Posterior vena cava (tissue), 2 donors: ENCODE results near the gene SF3B1. TPM values are rescaled to one million over a fixed set of nuclear protein-coding genes. Genes with fewer than 3 reads are reported as not detected.
A peak's percentile ranks its signal among the peaks of the same experiment; 100 is the strongest.
"Not testable (repeated sequence)": the region's sequence is repeated elsewhere in the genome, so short reads cannot be mapped to it uniquely, and the experiment has no call there.

Experiments used
- DNase-seq: peaks from one replicate; pipeline ENCODE4 v3.0.0-alpha.2; 2020; ENCODE audit warnings: low spot score
- intact Hi-C, 2 donors: fragments of 100-400 bp; cut with DNase I; formaldehyde crosslinking; loops; one replicate each; pipeline versions ENCODE4 v1.14.1 to v1.14.2; 2022 to 2023
- long read RNA-seq, 2 donors: library from polyadenylated mRNA; unstranded; transcript quantifications; one replicate each; pipeline ENCODE4 v2.0.0, GENCODE V29; 2020 to 2021
- total RNA-seq, 2 donors: library from RNA; stranded (reverse); fragmentation: NEBNext Ultra II Directional; extraction: Animal tissue kit (Norgen Biotek cat#: 25700); gene quantifications; one replicate each; pipeline ENCODE4 v1.2.1, GENCODE V29; 2021
- donor health status: DM: yes; HTN: yes; CAD: no.
- donor health status: DM: yes; HTN: yes; CAD: no.

SF3B1 gene, protein sequence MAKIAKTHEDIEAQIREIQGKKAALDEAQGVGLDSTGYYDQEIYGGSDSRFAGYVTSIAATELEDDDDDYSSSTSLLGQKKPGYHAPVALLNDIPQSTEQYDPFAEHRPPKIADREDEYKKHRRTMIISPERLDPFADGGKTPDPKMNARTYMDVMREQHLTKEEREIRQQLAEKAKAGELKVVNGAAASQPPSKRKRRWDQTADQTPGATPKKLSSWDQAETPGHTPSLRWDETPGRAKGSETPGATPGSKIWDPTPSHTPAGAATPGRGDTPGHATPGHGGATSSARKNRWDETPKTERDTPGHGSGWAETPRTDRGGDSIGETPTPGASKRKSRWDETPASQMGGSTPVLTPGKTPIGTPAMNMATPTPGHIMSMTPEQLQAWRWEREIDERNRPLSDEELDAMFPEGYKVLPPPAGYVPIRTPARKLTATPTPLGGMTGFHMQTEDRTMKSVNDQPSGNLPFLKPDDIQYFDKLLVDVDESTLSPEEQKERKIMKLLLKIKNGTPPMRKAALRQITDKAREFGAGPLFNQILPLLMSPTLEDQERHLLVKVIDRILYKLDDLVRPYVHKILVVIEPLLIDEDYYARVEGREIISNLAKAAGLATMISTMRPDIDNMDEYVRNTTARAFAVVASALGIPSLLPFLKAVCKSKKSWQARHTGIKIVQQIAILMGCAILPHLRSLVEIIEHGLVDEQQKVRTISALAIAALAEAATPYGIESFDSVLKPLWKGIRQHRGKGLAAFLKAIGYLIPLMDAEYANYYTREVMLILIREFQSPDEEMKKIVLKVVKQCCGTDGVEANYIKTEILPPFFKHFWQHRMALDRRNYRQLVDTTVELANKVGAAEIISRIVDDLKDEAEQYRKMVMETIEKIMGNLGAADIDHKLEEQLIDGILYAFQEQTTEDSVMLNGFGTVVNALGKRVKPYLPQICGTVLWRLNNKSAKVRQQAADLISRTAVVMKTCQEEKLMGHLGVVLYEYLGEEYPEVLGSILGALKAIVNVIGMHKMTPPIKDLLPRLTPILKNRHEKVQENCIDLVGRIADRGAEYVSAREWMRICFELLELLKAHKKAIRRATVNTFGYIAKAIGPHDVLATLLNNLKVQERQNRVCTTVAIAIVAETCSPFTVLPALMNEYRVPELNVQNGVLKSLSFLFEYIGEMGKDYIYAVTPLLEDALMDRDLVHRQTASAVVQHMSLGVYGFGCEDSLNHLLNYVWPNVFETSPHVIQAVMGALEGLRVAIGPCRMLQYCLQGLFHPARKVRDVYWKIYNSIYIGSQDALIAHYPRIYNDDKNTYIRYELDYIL
- 100 to 1,000 TPM; 190 to 201 TPM for total RNA-seq
- long read RNA-seq, donor 1, full-length matches to known transcripts = 14 of 39 reads
- long read RNA-seq, donor 1, partial matches to known transcripts = 23 of 39 reads
- long read RNA-seq, donor 1, other reads (novel, unspliced or antisense) = 2 of 39 reads
- long read RNA-seq, donor 2, full-length matches to known transcripts = 3 of 137 reads
- long read RNA-seq, donor 2, partial matches to known transcripts = 122 of 137 reads
- long read RNA-seq, donor 2, other reads (novel, unspliced or antisense) = 12 of 137 reads

DNA sequence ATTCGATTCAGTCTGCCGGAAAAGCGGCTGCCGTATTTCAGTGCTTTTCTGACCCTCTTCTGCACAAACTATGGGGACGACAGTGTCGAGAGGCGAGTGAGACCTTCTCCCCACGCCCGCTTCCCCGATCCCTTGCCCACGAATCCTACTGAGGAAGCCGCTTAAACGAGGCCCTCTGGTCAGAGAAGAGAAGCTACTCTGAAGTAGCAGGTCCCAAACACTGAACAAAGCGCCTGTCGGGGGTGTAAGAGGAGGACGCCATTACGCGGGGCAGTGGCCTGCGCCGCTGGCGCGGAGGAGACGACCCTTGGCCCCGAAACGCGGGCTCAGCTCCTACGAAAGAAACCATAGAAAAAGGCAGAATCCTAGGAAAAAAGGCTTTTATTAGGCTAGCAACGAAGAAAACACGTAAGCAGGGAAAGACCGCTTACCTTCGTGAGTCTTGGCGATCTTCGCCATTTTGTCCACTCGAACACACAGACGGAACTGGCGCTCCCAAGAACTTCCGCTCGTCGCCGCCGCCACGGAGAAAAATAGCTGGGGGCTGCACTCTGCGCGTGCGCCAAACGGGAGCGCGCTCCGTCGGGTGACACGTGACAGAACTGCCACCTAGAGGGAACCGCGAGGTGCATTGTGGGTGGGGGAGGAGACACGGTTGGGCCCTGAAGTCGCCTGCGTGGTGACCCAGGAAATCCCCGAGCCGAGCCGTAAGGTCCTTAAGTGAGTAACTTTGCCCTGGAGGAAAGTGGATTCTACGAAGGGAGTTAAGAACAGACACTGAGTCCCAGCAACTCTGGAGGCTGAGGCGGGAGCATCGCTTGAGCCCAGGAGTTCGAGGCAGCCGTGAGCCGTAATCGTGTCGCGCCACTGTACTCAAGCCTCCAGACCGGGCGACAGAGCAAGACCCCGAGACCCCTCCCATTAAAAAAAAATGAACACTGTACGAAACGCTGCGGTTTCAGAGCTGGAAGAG is at the start of gene SF3B1:
TSS of gene SF3B1 (minus strand) at position 488 of the 973 bp plus-strand sequence. CDS start at position 459, 29 bp downstream.
- DNase-seq = peak; percentile 100
- intact Hi-C loops = loop anchor here in 1 of 2 donors (2.0 kb wide), 1 partner anchor 18 kb away; the partner anchor contains the start of gene COQ10B

DNA sequence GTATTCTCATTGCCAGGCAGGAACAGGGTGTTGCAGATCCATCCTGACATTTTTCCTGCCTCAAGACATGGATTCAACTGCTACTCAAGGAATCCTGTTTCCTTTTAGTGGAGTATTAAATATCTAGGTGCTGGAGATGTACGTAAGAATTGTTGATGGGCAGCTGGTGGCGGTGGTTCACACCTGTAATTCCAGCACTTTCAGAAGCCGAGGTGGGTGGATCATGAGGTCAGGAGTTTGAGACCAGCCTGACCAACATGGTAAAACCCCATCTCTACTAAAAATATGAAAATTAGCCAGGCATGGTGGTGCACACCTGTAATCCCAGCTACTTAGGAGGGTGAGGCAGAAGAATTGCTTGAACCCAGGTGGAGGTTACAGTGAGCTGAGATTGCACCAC is 49.4 kb upstream of the SF3B1 start:
- intact Hi-C loops, DNase-seq: not testable (repeated sequence)

DNA sequence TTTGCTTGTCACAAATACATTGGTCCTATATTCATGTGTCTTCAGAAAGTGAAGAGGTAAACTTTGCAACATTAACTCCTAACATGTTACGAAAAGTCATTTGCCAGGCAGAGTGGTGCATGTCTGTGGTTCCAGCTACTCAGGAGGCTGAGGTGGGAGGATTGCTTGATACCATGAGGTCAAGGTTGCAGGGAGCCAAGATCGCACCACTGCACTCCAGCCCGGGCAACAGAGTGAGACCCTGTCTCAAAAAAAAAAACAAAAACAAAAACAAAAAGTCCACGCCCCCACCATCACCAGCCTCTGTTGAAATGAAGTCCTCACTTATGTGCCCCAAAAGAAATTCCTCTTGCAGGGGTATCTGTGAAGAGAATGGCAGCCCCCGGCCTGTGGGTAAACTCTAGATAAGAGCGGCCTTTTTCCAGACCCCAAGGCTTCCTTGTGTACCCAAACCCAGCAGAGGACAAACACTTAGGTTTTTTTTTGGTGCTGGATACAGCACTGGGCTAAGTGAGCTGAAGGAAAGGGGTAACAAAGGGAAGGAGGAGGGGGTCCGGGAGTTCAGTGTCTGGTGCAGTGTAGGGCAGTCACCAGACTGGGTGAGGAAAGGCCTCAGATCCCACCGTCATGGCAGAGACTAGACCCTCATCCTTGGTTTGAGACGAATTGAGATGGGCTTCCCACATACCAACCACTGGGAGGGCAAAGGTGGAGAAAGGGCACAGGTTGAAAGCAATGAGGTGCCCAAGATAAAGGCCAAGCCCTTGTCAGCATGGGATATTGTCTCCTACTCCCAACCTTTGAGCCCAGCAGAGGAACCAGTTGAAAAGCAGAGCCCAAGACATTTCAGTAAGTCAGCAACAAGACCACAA is 45.6 kb upstream of the SF3B1 start:
- intact Hi-C loops = no loop called here
- no peak for DNase-seq

DNA sequence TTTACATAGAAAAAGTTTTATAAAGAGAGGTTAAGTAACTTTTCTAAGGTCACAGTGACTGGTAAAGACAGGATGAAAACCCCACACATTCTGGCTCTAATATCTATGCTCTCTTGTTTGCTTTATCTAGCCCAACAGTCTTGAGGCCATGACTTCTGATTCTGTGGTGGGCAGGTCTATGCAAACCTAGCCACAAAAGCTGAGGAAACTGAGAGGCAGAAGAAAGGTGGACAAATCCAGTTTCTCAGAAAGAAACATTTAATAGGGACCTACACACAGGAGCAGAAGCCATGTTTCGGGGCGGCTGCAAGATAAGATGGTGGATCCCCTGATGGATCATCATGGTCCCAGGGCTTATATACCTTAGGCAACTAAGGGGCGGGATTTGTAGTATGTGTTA is 43.0 kb upstream of the SF3B1 start:
- intact Hi-C loops = no loop called here
- DNase-seq = no peak

DNA sequence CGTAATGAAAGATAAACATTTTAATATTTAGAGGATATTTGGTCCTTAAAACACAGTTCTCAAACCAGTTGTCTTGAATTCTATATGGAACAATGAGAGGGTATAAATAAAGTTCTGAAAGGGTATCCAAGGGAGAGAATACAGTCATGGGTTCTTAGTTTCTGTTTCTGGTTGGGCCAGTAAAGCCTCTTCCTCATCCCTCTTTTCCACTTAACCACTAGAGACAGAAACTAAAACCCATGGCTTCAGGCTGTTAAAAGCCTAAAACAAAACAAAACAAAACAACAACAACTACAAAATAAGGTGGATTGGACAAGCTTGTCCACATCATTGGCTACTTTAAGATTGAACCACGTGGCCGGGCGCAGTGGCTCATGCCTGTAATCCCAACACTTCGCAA is 37.3 kb upstream of the SF3B1 start:
- intact Hi-C loops = no loop called here

DNA sequence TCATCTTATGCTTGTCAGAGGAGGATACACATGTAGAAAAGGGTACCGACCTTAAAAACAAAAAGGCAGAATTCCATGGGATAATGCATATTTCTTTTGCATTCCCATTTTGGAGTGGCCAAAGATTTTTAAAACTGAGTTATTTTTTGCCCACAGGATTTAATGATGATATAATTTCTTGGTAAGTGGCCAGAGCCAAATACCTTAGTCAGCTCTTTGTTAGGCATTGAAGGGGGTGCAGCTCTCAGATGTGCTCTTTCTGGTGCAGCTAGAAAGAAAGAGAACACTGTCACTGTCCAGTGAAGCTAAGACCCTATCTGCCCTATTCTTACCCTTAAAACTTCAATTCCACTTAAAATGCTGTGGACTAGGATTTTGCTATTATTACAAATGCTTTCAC is 29.3 kb upstream of the SF3B1 start:
- intact Hi-C loops = no loop called here
- DNase-seq = no peak

More for the DNA sequence above, 37.3 kb upstream of the SF3B1 start:
- no peak for DNase-seq

DNA sequence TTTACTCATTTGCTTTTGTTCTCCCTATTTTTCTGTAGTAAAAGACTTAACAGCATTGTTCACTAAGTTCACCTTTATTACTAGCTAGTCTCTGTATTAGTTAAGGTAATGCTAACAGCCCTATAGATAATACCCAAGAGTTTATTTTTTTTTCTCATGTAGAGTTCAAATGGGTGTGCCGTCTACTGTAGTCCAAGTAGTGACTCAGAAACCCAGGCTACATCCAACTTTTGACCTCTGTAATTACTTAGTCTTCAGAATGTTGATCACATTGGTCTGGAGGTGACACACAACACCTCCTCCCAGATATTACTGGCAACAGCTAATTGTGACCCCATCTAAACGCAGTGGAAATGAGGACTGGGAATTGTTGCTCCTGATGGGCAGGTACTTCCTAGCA is 26.2 kb upstream of the SF3B1 start:
- no peak for DNase-seq
- intact Hi-C loops = no loop called here

DNA sequence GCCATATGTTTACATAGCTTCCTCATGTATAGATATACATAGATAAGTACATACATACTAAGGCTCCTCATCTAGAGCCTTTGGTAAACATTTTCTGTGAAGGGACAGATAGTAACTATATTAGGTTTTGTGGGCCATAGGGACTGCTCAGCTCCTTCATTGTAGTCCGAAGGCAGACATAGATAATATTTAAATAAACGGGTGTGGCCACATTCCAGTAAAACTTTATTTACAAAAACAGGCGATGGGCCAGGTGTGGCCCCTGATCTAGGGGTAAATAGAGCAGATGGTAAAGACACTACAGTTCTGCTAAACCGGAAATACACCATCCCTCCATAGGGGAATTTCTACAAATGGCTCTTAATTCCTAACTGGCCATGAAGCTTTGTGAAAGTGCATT is 25.8 kb upstream of the SF3B1 start:
- no peak for DNase-seq
- intact Hi-C loops = loop anchor here in 1 of 2 donors (1.0 kb wide), 1 partner anchor 23 kb away; no protein-coding TSS in a partner anchor

DNA sequence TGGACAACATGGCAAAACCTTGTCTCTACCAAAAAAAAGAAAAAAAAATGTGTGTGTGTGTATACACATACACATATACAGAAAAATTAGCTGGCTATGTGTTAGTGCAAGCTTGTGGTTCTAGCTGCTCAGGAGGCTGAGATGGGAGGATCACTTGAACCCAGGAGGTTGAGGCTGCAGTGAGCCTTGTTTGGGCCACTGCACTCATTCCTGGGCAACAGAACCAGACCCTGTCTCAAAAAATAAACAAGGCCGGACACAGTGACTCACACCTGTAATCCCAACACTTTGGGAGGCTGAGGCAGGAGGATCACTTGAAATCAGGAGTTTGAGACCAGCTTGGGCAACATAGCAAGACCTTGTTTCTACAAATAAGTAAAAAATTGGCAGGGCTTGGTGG is 20.6 kb upstream of the SF3B1 start:
- no peak for DNase-seq
- intact Hi-C loops = no loop called here

DNA sequence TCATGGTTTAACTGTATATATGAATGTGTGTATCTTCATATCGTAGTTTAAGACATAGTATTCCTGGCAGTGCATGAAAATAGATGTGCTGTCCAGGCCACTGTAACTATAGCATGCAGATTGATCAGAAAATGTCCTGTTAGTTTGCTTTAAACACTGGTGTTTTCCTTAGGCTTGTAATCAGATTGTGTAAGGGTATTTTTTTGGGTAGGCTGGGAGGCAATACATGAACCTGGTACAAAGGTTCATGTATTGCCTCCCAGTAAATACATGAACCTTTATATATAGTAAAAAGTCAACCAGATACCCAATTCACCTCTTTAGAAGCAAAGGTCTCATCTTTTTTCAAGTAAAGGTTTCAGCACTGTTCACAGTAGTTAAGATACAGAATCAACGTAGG is 20.1 kb upstream of the SF3B1 start:
- no peak for DNase-seq
- intact Hi-C loops = loop anchor here in 1 of 2 donors (5.0 kb wide), 1 partner anchor 587 kb away; no protein-coding TSS in a partner anchor

DNA sequence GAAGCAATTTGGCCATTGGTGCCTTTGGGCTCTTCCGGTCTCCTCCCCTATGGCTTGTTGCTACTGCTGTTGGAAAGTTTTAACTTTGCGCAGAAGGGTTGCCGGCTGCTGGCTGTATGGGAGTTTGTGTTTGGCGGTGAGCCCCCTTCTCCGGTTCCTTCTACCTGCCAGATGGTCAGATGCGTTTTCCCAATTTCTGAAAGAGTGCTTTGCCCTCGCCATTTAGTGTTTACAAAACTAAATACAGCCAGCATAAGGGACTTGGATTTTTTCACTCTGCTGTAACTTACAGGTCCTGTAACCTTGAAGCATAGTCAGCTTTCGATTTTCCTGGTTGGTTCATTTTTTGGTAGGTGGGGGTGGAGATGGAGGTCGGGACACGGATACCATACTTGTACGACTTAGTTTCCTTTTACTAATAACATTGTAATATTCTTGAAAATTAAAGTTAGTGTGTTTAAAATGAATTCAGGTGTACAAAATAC is 19.1 kb upstream of the SF3B1 start:
- no peak for DNase-seq
- intact Hi-C loops = loop anchor here (2.0 to 5.0 kb wide), 2 partner anchors 19 to 588 kb away; partner anchors contain the start of gene SF3B1 (in 1 of the 2)

DNA sequence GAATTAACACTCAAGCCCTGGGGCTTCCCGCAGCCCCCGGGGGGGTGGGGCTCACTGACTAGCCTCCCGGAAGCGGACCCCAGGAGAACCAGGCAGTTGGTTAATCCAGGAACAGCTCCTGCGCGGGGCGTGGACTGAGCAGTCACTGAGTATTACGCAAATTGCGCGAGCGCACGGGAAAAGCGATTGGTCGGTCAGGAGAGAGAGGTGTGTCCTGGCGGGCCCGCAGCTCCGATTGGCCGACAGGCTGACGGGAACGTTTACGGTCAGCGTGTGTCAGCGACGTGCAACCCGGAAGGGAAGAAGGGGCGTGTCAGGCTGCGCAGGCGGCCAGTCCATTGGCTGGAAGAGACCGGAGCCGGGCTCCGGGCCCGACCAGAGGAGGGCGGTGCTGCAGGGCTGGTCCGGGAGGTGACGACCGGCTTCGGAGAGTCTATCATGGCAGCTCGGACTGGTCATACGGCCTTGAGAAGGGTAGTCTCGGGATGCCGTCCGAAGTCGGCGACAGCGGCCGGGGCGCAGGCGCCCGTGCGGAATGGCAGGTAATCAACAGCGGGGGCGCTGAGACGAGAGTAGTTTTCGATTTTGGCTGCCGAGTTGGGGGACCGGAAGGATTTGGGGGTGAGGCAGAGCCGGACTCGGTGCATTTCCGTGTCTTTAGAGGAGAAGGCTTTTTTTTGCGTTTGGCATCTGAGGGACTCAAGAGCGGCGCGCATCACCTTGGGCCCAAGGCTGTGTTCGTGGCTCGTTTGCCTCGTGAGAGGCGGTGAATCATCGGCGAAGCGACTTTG is 18.5 kb upstream of the SF3B1 start, which contains the start of gene COQ10B:
TSS of gene COQ10B (plus strand) at position 430 of the 791 bp plus-strand sequence. CDS start at position 439, 9 bp downstream.
- intact Hi-C loops = loop anchor here (2.0 to 5.0 kb wide), 2 partner anchors 19 to 589 kb away; partner anchors contain the start of gene SF3B1 (in 1 of the 2)
- DNase-seq = peak; percentile 100

DNA sequence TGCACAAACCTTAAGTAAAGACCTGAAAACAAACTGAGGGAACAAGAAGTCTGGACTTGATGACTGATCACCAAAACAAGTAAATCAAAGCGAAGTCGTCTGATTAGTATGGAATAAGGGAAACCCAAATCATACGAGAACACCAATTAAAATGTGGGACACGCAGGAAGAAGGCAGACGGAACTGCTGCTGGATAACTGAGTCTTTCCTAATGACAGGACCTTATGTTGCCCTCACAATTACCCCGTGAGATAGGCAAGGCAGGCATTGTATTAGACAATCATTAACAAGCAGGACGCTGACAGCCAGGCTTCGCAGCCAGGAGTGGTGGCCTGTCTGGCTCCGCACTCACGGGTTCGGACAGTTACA is 17.9 kb upstream of the SF3B1 start:
- no peak for DNase-seq
- intact Hi-C loops = loop anchor here (2.0 to 5.0 kb wide), 2 partner anchors 18 to 590 kb away; partner anchors contain the start of gene SF3B1 (in 1 of the 2)

DNA sequence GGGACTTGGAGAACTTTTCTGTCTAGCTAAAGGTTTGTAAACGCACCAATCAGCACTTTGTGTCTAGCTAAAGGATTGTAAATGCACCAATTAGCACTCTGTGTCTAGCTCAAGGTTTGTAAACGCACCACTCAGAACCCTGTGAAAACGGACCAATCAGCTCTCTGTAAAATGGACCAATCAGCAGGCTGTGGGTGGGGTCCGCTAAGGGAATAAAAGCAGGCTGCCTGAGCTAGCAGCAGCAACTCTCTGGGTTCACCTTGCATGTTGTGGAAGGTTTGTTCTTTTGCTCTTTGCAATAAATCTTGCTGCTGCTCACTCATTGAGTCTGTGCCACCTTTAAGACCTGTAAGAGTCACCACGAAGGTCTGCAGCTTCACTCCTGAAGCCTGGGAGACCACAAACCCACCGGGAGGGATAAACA is 16.1 kb upstream of the SF3B1 start:
- intact Hi-C loops = loop anchor here in 1 of 2 donors (5.0 kb wide), 1 partner anchor 591 kb away; no protein-coding TSS in a partner anchor
- DNase-seq = not testable (repeated sequence)

DNA sequence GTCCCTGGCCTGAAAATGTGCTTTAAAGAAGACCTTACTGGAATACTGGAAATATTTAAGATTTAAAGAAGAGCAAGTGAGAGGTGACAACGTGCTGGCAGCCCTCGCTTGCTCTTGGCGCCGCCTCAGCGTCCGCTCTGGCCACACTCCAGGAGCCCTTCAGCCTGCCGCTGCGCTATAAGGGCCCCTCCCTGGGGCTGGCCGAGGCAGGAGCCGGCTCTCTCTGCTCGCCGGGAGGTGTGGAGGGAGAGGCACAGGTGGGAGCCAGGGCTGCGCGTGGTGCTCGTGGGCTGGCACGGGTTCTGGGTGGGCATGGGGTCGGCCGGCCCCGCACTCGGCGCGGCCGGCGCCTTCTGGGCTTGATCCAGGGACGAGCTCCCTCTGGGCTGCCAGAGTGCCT is 15.6 kb upstream of the SF3B1 start:
- intact Hi-C loops = loop anchor here in 1 of 2 donors (5.0 kb wide), 1 partner anchor 592 kb away; no protein-coding TSS in a partner anchor
- DNase-seq = no peak
